Measurements from ENCODE around the gene PRKAG2. TPM values are rescaled to one million over a fixed set of nuclear protein-coding genes. Genes with fewer than 3 reads are reported as not detected.
A peak's percentile ranks its signal among the peaks of the same experiment; 100 is the strongest.

The PRKAG2 gene
- total and polyA plus RNA-seq, 4 donors, result 36.7 to 46.1 (median 40.0) TPM

DNA sequence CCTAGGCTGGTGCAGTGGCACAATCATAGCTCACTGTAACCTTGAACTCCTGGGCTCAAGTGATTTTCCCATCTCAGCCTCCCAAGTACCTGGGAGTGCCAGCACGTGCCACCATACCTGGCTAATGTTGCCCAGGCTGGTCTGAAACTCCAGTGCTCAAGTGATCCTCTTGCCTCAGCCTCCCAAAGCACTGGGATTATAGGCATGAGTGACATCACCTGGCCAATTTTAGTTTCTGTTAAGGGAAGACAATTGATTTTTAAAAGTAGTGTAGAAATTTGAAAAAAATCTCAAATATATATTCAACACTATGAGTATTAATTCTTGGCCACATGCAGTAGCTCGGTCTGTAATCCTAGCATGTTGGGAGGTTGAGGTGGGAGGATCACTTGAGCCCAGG, 235.3 kb downstream of the PRKAG2 start:
- no peak overlapping the region for H3K27ac ChIP-seq (ENCODE audit: low read depth, low read length)

DNA sequence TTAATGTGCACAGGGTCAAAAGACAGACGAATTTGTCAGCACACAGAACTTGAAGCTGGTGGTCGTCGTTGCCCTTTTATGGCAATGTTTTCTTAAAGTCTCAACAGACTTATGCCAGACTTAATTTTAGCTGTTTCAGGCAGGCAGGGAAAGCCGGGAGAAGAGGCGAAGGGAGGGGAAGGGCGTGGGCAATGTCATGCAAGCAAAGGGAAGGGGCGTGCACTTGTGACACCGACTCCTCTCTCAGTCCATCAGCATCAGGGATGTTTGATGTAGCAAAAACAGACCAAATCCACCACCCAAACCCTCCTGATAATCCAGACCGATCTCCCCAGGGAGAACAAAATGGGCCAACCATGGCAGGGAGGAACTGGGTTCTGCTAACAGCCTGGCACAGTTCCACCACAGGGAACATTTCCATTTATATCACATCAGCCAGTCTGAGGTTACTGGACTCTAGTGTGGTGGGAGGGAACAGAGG, 239.1 kb downstream of the PRKAG2 start:
- WGBS (ENCODE audit: insufficient coverage), result 67% methylated on average over 1 of the region's 9 CpGs
- H3K4me1 ChIP-seq (ENCODE audit: control insufficient read depth, insufficient read depth, low read length), result peaks cover 2% of the 10 kb centered on the region
- H3K36me3 ChIP-seq (ENCODE audit: control insufficient read depth, insufficient read depth, low read length), result no peaks in the 10 kb centered on the region

More for the DNA sequence above, 235.3 kb downstream of the PRKAG2 start:
- Histone ChIP-seq H3K9me3 (ENCODE audit: control insufficient read depth, insufficient read depth, low read length) (no peaks in the 10 kb centered on the region), H3K4me1 (ENCODE audit: control insufficient read depth, insufficient read depth, low read length) (no peaks in the 10 kb centered on the region), H3K36me3 (ENCODE audit: control insufficient read depth, insufficient read depth, low read length) (no peaks in the 10 kb centered on the region), H3K4me3 (ENCODE audit: low read depth, low read length) (no peak overlapping the region), H3K27me3 (ENCODE audit: control insufficient read depth, insufficient read depth, low read length) (no peaks in the 10 kb centered on the region)
- 100% methylated on average over 1 of the region's 2 CpGs for WGBS (ENCODE audit: insufficient coverage)
- no peak for DNase-seq (ENCODE audit: low read depth in 4 of 6, low spot score in 6 of 6)

GRCh38 chr7:151634643-151635042, 242.3 kb downstream of the PRKAG2 start:
- no CpG with 5 or more reads among the region's 2 CpGs for WGBS (ENCODE audit: insufficient coverage)
- H3K36me3 ChIP-seq (ENCODE audit: control insufficient read depth, insufficient read depth, low read length), result no peaks in the 10 kb centered on the region
- peaks cover 3% of the 10 kb centered on the region for H3K9me3 ChIP-seq (ENCODE audit: control insufficient read depth, insufficient read depth, low read length)
- no peak for DNase-seq (ENCODE audit: low read depth in 4 of 6, low spot score in 6 of 6)
- H3K4me1 ChIP-seq (ENCODE audit: control insufficient read depth, insufficient read depth, low read length), result peaks cover 5% of the 10 kb centered on the region
- H3K4me3 ChIP-seq (ENCODE audit: low read depth, low read length), result no peak overlapping the region
- no peaks in the 10 kb centered on the region for H3K27me3 ChIP-seq (ENCODE audit: control insufficient read depth, insufficient read depth, low read length)
- no peak overlapping the region for H3K27ac ChIP-seq (ENCODE audit: low read depth, low read length)

More for the DNA sequence above, 239.1 kb downstream of the PRKAG2 start:
- DNase-seq (ENCODE audit: low read depth in 4 of 6, low spot score in 6 of 6), result no peak
- Histone ChIP-seq H3K27ac (ENCODE audit: low read depth, low read length) (no peak overlapping the region), H3K27me3 (ENCODE audit: control insufficient read depth, insufficient read depth, low read length) (no peaks in the 10 kb centered on the region), H3K9me3 (ENCODE audit: control insufficient read depth, insufficient read depth, low read length) (peaks cover 3% of the 10 kb centered on the region), H3K4me3 (ENCODE audit: low read depth, low read length) (no peak overlapping the region)

GRCh38 chr7:151633516-151633812, 243.5 kb downstream of the PRKAG2 start:
- Histone ChIP-seq H3K36me3 (ENCODE audit: control insufficient read depth, insufficient read depth, low read length) (no peaks in the 10 kb centered on the region), H3K27me3 (ENCODE audit: control insufficient read depth, insufficient read depth, low read length) (no peaks in the 10 kb centered on the region), H3K4me1 (ENCODE audit: control insufficient read depth, insufficient read depth, low read length) (peaks cover 12% of the 10 kb centered on the region), H3K27ac (ENCODE audit: low read depth, low read length) (no peak overlapping the region), H3K9me3 (ENCODE audit: control insufficient read depth, insufficient read depth, low read length) (peaks cover 3% of the 10 kb centered on the region), H3K4me3 (ENCODE audit: low read depth, low read length) (no peak overlapping the region)
- DNase-seq (ENCODE audit: low read depth in 4 of 6, low spot score in 6 of 6), result no peak
- WGBS (ENCODE audit: insufficient coverage), result no CpG with 5 or more reads among the region's 1 CpG

- H3K36me3 ChIP-seq (ENCODE audit: control insufficient read depth, insufficient read depth, low read length), result no peaks in the 10 kb centered on the region
- peak in 4 of 6 donors; percentile 23 to 66 (median 38) for DNase-seq (ENCODE audit: low read depth in 4 of 6, low spot score in 6 of 6)
- H3K4me3 ChIP-seq (ENCODE audit: low read depth, low read length), result peak overlapping the region; percentile 41
- peaks cover 3% of the 10 kb centered on the region for H3K9me3 ChIP-seq (ENCODE audit: control insufficient read depth, insufficient read depth, low read length)
- peaks cover 16% of the 10 kb centered on the region for H3K4me1 ChIP-seq (ENCODE audit: control insufficient read depth, insufficient read depth, low read length)
- H3K27me3 ChIP-seq (ENCODE audit: control insufficient read depth, insufficient read depth, low read length), result no peaks in the 10 kb centered on the region
- WGBS (ENCODE audit: insufficient coverage), result 10% methylated on average over 24 of the region's 28 CpGs
- peak overlapping the region; percentile 78 for H3K27ac ChIP-seq (ENCODE audit: low read depth, low read length)
Measured at GRCh38 chr7:151632750-151633515, 244.0 kb downstream of the PRKAG2 start.

- Histone ChIP-seq H3K4me1 (ENCODE audit: control insufficient read depth, insufficient read depth, low read length) (peaks cover 24% of the 10 kb centered on the region), H3K36me3 (ENCODE audit: control insufficient read depth, insufficient read depth, low read length) (no peaks in the 10 kb centered on the region), H3K9me3 (ENCODE audit: control insufficient read depth, insufficient read depth, low read length) (peaks cover 3% of the 10 kb centered on the region), H3K27ac (ENCODE audit: low read depth, low read length) (peak overlapping the region; percentile 78), H3K4me3 (ENCODE audit: low read depth, low read length) (peak overlapping the region; percentile 41), H3K27me3 (ENCODE audit: control insufficient read depth, insufficient read depth, low read length) (no peaks in the 10 kb centered on the region)
- DNase-seq (ENCODE audit: low read depth in 4 of 6, low spot score in 6 of 6), result peak in 5 of 6 donors; percentile 57 to 92 (median 71)
- WGBS (ENCODE audit: insufficient coverage), result under 1% methylated on average over 104 of the region's 111 CpGs
Measured at GRCh38 chr7:151631953-151632749, 244.8 kb downstream of the PRKAG2 start.

DNA sequence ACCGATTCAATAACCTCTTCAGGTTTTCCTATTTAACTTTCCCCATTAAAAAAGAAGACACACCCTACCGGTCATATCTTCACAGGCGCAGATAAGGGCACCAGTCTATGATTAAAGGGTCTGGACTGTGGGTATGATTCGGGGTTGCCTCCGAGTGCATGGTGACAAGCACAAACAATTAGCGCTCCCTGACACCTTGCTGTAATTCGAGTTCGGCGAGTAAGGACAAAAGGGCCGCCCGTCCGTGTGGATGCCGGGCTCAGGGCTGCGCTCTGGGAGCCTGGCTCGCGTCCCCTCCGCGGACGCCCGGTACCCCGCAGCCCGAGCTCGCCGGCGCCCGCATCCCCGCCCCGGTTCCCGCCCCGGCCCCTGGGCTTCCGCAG, 245.4 kb downstream of the PRKAG2 start:
- no peaks in the 10 kb centered on the region for H3K36me3 ChIP-seq (ENCODE audit: control insufficient read depth, insufficient read depth, low read length)
- H3K27me3 ChIP-seq (ENCODE audit: control insufficient read depth, insufficient read depth, low read length), result no peaks in the 10 kb centered on the region
- DNase-seq (ENCODE audit: low read depth in 4 of 6, low spot score in 6 of 6), result peak in 2 of 6 donors; percentile 57 to 70
- H3K9me3 ChIP-seq (ENCODE audit: control insufficient read depth, insufficient read depth, low read length), result peaks cover 3% of the 10 kb centered on the region
- under 1% methylated on average over 28 of the region's 31 CpGs for WGBS (ENCODE audit: insufficient coverage)
- peaks cover 30% of the 10 kb centered on the region for H3K4me1 ChIP-seq (ENCODE audit: control insufficient read depth, insufficient read depth, low read length)
- H3K27ac ChIP-seq (ENCODE audit: low read depth, low read length), result peak overlapping the region; percentile 67
- peak overlapping the region; percentile 68 for H3K4me3 ChIP-seq (ENCODE audit: low read depth, low read length)

DNA sequence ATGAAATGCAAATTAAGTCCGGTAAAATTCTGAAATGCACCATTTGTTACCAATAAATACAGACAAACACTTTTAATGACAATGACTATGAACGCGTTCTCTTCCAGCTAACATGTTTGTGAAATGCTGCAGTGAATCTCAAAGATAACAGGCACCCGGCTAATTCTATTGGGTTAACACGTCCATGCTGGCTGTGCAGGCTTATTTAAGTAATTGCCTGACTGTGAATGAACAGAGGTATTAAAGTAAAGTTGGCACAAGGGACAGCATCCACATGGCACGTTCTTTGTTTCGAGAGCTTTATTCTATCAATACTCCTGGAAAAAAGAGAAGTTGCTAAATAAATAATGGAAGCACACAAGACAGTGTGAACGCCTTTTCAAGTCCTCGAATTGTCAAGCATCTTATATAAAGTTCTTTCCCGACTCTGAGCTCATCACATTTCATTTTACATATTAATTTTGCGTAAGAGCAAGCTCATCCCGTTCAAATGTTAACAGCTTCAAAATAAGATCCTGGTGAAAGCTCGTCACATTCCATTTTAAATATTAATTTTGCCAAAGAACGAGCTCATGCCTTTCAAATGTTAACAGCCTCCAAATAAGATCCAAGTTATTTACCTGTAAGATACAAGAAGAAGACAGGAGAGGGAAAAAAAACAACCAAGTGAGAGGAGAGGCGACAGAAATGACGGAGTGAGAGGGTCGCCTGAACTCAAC, 245.9 kb downstream of the PRKAG2 start:
- Histone ChIP-seq H3K4me1 (ENCODE audit: control insufficient read depth, insufficient read depth, low read length) (peaks cover 33% of the 10 kb centered on the region), H3K36me3 (ENCODE audit: control insufficient read depth, insufficient read depth, low read length) (no peaks in the 10 kb centered on the region), H3K4me3 (ENCODE audit: low read depth, low read length) (peak overlapping the region; percentile 68), H3K27me3 (ENCODE audit: control insufficient read depth, insufficient read depth, low read length) (no peaks in the 10 kb centered on the region), H3K9me3 (ENCODE audit: control insufficient read depth, insufficient read depth, low read length) (peaks cover 3% of the 10 kb centered on the region), H3K27ac (ENCODE audit: low read depth, low read length) (peak overlapping the region; percentile 67)
- peak in 2 of 6 donors; percentile 46 to 75 for DNase-seq (ENCODE audit: low read depth in 4 of 6, low spot score in 6 of 6)
- 14% methylated on average over 5 of the region's 17 CpGs for WGBS (ENCODE audit: insufficient coverage)

DNA sequence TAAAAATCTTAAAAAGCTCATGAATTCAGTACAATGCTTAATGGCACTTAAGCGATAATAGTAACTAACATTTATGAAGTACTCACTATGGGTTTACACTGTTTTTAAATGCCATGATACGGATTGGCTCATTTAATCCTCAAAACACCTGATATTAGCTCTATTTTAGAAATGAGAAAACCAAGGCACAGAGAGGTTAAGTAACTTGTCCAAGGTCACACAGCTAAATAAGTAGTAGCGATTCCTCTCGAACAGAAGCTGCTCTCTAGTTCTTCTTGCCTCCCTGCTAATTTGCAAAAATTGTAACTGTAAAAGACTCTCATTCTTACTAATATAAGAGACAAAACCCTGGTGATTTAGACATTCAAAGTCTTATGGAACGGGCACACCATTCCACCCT, 246.6 kb downstream of the PRKAG2 start:
- peaks cover 39% of the 10 kb centered on the region for H3K4me1 ChIP-seq (ENCODE audit: control insufficient read depth, insufficient read depth, low read length)
- WGBS (ENCODE audit: insufficient coverage), result no CpG with 5 or more reads among the region's 5 CpGs
- H3K9me3 ChIP-seq (ENCODE audit: control insufficient read depth, insufficient read depth, low read length), result peaks cover 3% of the 10 kb centered on the region
- H3K36me3 ChIP-seq (ENCODE audit: control insufficient read depth, insufficient read depth, low read length), result peaks cover 5% of the 10 kb centered on the region
- peak overlapping the region; percentile 68 for H3K4me3 ChIP-seq (ENCODE audit: low read depth, low read length)
- H3K27ac ChIP-seq (ENCODE audit: low read depth, low read length), result peak overlapping the region; percentile 10
- no peaks in the 10 kb centered on the region for H3K27me3 ChIP-seq (ENCODE audit: control insufficient read depth, insufficient read depth, low read length)
- DNase-seq (ENCODE audit: low read depth in 4 of 6, low spot score in 6 of 6), result no peak
